ENCODE measurements around the gene CRYBG1. TPM values are rescaled to one million over a fixed set of nuclear protein-coding genes. Genes with fewer than 3 reads are reported as not detected.
A peak's percentile ranks its signal among the peaks of the same experiment; 100 is the strongest.

Gene CRYBG1
- total and polyA plus RNA-seq, 2 of the 4 experiments (the other 2 are of a cell fraction), result 0.38 to 1.1 TPM

GRCh38 chr6:106528521-106528920 is 168.0 kb downstream of the CRYBG1 start:
- DNase-seq (no peak), ATAC-seq (ENCODE audit: low read depth) (no peak)
- no CpG with 5 or more reads among the region's 2 CpGs for whole genome bisulfite sequencing, 2 experiments (ENCODE audit: extremely low coverage in 2 of 2, insufficient read length in 1 of 2)
- peak overlapping the region; percentile 89 for H3K14ac ChIP-seq (replicated peaks; ENCODE audit: low read depth, low read length)
- H2AK9ac ChIP-seq (replicated peaks; ENCODE audit: low read depth, low read length, poor library complexity), result no peak overlapping the region
- no TSS peak for BruUV-seq (replicated peaks)
- no peaks in the 10 kb centered on the region for H3K27me3 ChIP-seq (ENCODE audit: control insufficient read depth, insufficient read depth, low read length)
- no peaks in the 10 kb centered on the region for H4K20me1 ChIP-seq (ENCODE audit: insufficient read depth, low read length)
- no peak for TF ChIP-seq RAD21 (IDR thresholded peaks at IDR 0.05; ENCODE audit: low read length)
- no peak for TF ChIP-seq RCOR1 (IDR thresholded peaks at IDR 0.05; ENCODE audit: insufficient replicate concordance, low read length)
- no peak for TF ChIP-seq CEBPB (IDR thresholded peaks at IDR 0.05; ENCODE audit: low read depth, low read length)
- TF ChIP-seq MAFK (IDR thresholded peaks at IDR 0.05; ENCODE audit: low read depth, low read length), result no peak
- TF ChIP-seq CHD1 (IDR thresholded peaks at IDR 0.05; ENCODE audit: low read depth, low read length), result no peak
- TF ChIP-seq BHLHE40 (IDR thresholded peaks at IDR 0.05; ENCODE audit: low read depth, low read length), result no peak
- no peak for TF ChIP-seq MAZ (IDR thresholded peaks at IDR 0.05; ENCODE audit: borderline replicate concordance, low read depth, low read length)
- TF ChIP-seq POLR2A (IDR thresholded peaks at IDR 0.05; ENCODE audit: low read depth, low read length), result no peak
- TF ChIP-seq RFX5 (IDR thresholded peaks at IDR 0.05; ENCODE audit: low read depth, low read length), result no peak
- TF ChIP-seq MXI1 (IDR thresholded peaks at IDR 0.05; ENCODE audit: borderline replicate concordance, low read depth, low read length), result no peak
- no peak for TF ChIP-seq ELK1 (IDR thresholded peaks at IDR 0.05; ENCODE audit: borderline replicate concordance, low read depth, low read length)
- TF ChIP-seq USF2 (IDR thresholded peaks at IDR 0.05; ENCODE audit: low read depth, low read length), result no peak
- no peak for TF ChIP-seq CTCF (conservative IDR thresholded peaks at IDR 0.05; ENCODE audit: low read depth, low read length)
- TF ChIP-seq NFE2L2 (IDR thresholded peaks at IDR 0.05; ENCODE audit: low read depth, low read length), result no peak
- no peak for TF ChIP-seq FOS (IDR thresholded peaks at IDR 0.05; ENCODE audit: low read depth, low read length)
- TF ChIP-seq SMC3 (IDR thresholded peaks at IDR 0.05; ENCODE audit: low read depth, low read length), result no peak
- peak overlapping the region; percentile 99 for H2BK120ac ChIP-seq (ENCODE audit: low read depth, low read length)
- dilution Hi-C loops (cut with HindIII; ENCODE audit: low sequenced_read_pairs, unreplicated experiment) (no loop called here), in situ Hi-C loops (cut with MboI; ENCODE audit: low sequenced_read_pairs) (no loop called here), intact Hi-C loops (cut with micrococcal nuclease) (loop anchor here (2.0 kb wide), 1 partner anchor 16 kb away; no protein-coding TSS in a partner anchor)
- CTCF ChIA-PET, result no interaction called here
- H3K9ac ChIP-seq (ENCODE audit: low read depth, low read length), result peak overlapping the region; percentile 41; the same call in 1 of the 2 replicates
- H3K56ac ChIP-seq (ENCODE audit: extremely low read depth, insufficient read depth, low read length), result peak overlapping the region; percentile 94
- H3K4me2 ChIP-seq (ENCODE audit: low read depth, low read length), result peak overlapping the region; percentile 70
- peak overlapping the region; percentile 52 for H2AFZ ChIP-seq (replicated peaks; ENCODE audit: low read length, poor library complexity)
- H3K9me3 ChIP-seq (ENCODE audit: control insufficient read depth, insufficient read depth, low read length), result no peaks in the 10 kb centered on the region
- no peaks in the 10 kb centered on the region for H3K79me1 ChIP-seq (ENCODE audit: low read depth in 1 of 2, low read length in 2 of 2)
- H3K4ac ChIP-seq (ENCODE audit: low read depth, low read length), result peak overlapping the region; percentile 88
- H4K5ac ChIP-seq (ENCODE audit: low read depth, low read length), result peak overlapping the region; percentile 99
- H4K8ac ChIP-seq (ENCODE audit: low read depth in 2 of 2, low read length in 2 of 2), result peak overlapping the region; percentile 98
- H2BK15ac ChIP-seq (ENCODE audit: low read depth, low read length), result peak overlapping the region; percentile 99
- no peak overlapping the region for H3K4me3 ChIP-seq (ENCODE audit: insufficient read depth, low read depth, low read length)
- peak overlapping the region; percentile 100 for H3K18ac ChIP-seq (ENCODE audit: low read depth, low read length)
- H4K91ac ChIP-seq (ENCODE audit: insufficient read depth, low read depth, low read length), result peak overlapping the region; percentile 99
- H2BK5ac ChIP-seq (ENCODE audit: low read depth, low read length, poor library complexity, severe bottlenecking), result peak overlapping the region; percentile 100
- peak overlapping the region; percentile 94; the same call in 1 of the 2 replicates for H2AK5ac ChIP-seq (ENCODE audit: low read depth, low read length)
- no peaks in the 10 kb centered on the region for H3K36me3 ChIP-seq (ENCODE audit: control insufficient read depth, insufficient read depth, low read length)
- 0 out of 2 replicates have a peak, but pooled peaks cover 2% of the 10 kb centered on the region for H3K9me1 ChIP-seq (ENCODE audit: insufficient read depth, low read length)
- peak overlapping the region; percentile 100 for H2BK20ac ChIP-seq (ENCODE audit: low read depth, low read length)
- peak overlapping the region; percentile 88 for H3K23ac ChIP-seq (ENCODE audit: low read depth, low read length)
- peaks cover 5% of the 10 kb centered on the region for H3K4me1 ChIP-seq (ENCODE audit: control insufficient read depth, insufficient read depth, low read length)
- peak overlapping the region; percentile 99 for H3K27ac ChIP-seq (ENCODE audit: insufficient read depth, low read length)
- POLR2A ChIA-PET (ENCODE audit: unreplicated experiment), result no interaction called here

Measured in IMR-90 (cell line).